HCT116 (cell line): ENCODE results near the gene SLC5A2.

Experiments used
- EZH2phosphoT487 ChIP-seq: fragments of 200-600 bp; IDR thresholded peaks from 2 replicates; pipeline ENCODE4 v1.6.1; 2018; ENCODE audit warnings: antibody characterized with exemption, borderline replicate concordance
- REST ChIP-seq: IDR thresholded peaks from 2 replicates; pipeline ENCODE4 v1.6.1; 2012; ENCODE audit warnings: low read depth

GRCh38 chr16:31458844-31459686, 23.9 kb upstream of the SLC5A2 start, which contains the start of gene ARMC5:
- TF ChIP-seq REST (no peak), EZH2phosphoT487 (no peak)
